Uterus (tissue), 4 donors: ENCODE measurements around the gene RNASET2. TPM values are rescaled to one million over a fixed set of nuclear protein-coding genes. Genes with fewer than 3 reads are reported as not detected.

ENCODE experiments used
- DNase-seq, 2 donors: peaks; one replicate each; pipeline ENCODE4 v3.0.0-alpha.2; 2019 to 2020
- H3K27ac ChIP-seq, 2 donors: fragments of 200-600 bp; sonication (generic); 1 replicate in 1 of 2; 2 replicates in 1 of 2; pipeline ENCODE4 v1.5.1; 2016 to 2018
- H3K27me3 ChIP-seq, 2 donors: fragments of 200-600 bp; sonication (generic); one replicate each; pipeline ENCODE4 v1.5.1; 2018 to 2019; ENCODE audit warnings: control low read depth in 1 of 2
- H3K36me3 ChIP-seq, 2 donors: fragments of 200-600 bp; sonication (generic); one replicate each; pipeline ENCODE4 v1.5.1; 2019; ENCODE audit warnings: control low read depth in 1 of 2
- H3K4me1 ChIP-seq, 2 donors: fragments of 200-600 bp; sonication (generic); one replicate each; pipeline ENCODE4 v1.5.1; 2018 to 2019; ENCODE audit warnings: control low read depth in 1 of 2
- H3K4me3 ChIP-seq, 2 donors: fragments of 200-600 bp; sonication (generic); 1 replicate in 1 of 2; 2 replicates in 1 of 2; pipeline ENCODE4 v1.5.1; 2018 to 2019; ENCODE audit warnings: mild to moderate bottlenecking in 1 of 2
- H3K9me3 ChIP-seq, 2 donors: fragments of 200-600 bp; sonication (generic); one replicate each; pipeline ENCODE4 v1.5.1; 2019; ENCODE audit warnings: control low read depth in 1 of 2
- POLR2A ChIP-seq, 2 donors: fragments of 450-650 bp; IDR thresholded peaks; one replicate each; pipeline ENCODE4 v1.6.1; 2016; ENCODE audit warnings: antibody characterized with exemption in 2 of 2, mild to moderate bottlenecking in 1 of 2, moderate library complexity in 1 of 2
- intact Hi-C: fragments of 100-400 bp; cut with DNase I; formaldehyde crosslinking; loops from one replicate; pipeline ENCODE4 v1.15.1; 2023; ENCODE audit warnings: low total_unique reads
- total RNA-seq, 4 donors: library from RNA; depleted of rRNA in 3 of 4; stranded (reverse); fragments of >200 nt in 3 of 4; gene quantifications; one replicate each; pipeline versions ENCODE4 v1.1.0 to v1.2.4, GENCODE V29; 2014 to 2023
- TF ChIP-seq, protein P1 (sequence below), 4 experiments: fragments of 200-600 bp in 2 of 4; fragments of 450-650 bp in 2 of 4; sonication (generic) in 2 of 4; IDR thresholded peaks; one replicate each; pipeline ENCODE4 v1.5.1; 2016 to 2019; ENCODE audit warnings: antibody characterized with exemption in 4 of 4, mild to moderate bottlenecking in 2 of 4, moderate library complexity in 1 of 4
- donor health status: DM: yes; HTN: yes; CAD: no.

Gene RNASET2
- total RNA-seq, 4 donors from 2014 or later, result 22.0 to 184 (median 30.3) TPM

DNA sequence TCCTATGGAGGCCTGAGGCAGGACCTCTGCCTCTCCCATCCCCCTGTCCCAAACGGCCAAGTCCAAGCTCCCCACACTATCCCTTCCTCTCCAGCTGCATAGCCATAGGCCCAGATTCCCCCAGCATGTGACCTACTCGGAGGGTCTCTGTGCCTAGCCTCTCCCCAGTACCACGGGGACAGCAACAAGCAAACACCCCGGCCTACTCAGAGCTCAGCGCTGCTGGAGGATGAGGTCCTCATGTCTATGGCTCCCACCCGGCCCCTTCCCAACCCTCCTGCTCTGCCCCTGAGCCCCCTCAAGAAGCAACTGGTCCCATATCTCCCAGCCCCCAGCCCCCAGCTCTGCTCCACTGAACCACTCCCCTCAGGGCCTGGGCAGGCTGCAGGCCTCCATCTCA lies 24.2 kb downstream of the RNASET2 start:
- TF ChIP-seq POLR2A (IDR thresholded peaks at IDR 0.05), result no peak
- TF ChIP-seq, protein P1, sequence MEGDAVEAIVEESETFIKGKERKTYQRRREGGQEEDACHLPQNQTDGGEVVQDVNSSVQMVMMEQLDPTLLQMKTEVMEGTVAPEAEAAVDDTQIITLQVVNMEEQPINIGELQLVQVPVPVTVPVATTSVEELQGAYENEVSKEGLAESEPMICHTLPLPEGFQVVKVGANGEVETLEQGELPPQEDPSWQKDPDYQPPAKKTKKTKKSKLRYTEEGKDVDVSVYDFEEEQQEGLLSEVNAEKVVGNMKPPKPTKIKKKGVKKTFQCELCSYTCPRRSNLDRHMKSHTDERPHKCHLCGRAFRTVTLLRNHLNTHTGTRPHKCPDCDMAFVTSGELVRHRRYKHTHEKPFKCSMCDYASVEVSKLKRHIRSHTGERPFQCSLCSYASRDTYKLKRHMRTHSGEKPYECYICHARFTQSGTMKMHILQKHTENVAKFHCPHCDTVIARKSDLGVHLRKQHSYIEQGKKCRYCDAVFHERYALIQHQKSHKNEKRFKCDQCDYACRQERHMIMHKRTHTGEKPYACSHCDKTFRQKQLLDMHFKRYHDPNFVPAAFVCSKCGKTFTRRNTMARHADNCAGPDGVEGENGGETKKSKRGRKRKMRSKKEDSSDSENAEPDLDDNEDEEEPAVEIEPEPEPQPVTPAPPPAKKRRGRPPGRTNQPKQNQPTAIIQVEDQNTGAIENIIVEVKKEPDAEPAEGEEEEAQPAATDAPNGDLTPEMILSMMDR (IDR thresholded peaks at IDR 0.05), result no peak
- Histone ChIP-seq H3K4me3 (no peak overlapping the region), H3K27me3 (no peaks in the 10 kb centered on the region), H3K9me3 (no peaks in the 10 kb centered on the region), H3K36me3 (no peaks in the 10 kb centered on the region), H3K27ac (no peak overlapping the region), H3K4me1 (no peaks in the 10 kb centered on the region)
- DNase-seq, result no peak
- intact Hi-C loops, result no loop called here

DNA sequence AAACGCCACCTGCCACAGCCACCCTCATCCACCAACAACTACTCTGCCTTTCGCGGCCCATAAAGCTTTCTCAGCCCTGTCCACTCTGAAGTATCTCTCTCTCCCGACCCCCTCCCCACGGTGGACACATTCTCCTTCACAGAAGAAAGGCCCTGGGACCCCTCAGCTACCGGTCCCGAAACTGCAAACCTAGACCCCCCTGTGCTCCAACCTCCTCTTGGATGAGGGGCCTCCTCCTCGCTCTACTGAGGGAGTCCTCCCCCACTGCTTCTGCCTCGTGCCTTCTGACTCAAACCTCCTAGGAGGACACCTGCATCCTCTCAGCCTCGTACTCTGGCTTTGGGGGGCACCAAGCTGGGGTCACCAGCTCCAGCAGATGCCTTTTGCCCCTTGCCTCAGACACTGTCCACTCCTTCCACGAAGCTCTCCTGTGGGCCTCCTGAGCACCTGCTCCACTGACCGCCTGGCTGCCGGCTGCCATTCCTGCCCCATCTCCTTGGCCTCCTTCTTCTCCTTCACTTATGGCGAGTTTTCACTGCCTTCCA lies 24.9 kb downstream of the RNASET2 start:
- H3K27ac ChIP-seq, result no peak overlapping the region
- no peaks in the 10 kb centered on the region for H3K4me1 ChIP-seq
- H3K9me3 ChIP-seq, result no peaks in the 10 kb centered on the region
- intact Hi-C loops, result no loop called here
- TF ChIP-seq, protein P1 (IDR thresholded peaks at IDR 0.05), result no peak
- no peak for TF ChIP-seq POLR2A (IDR thresholded peaks at IDR 0.05)
- no peak overlapping the region for H3K4me3 ChIP-seq
- no peaks in the 10 kb centered on the region for H3K36me3 ChIP-seq
- H3K27me3 ChIP-seq, result no peaks in the 10 kb centered on the region
- DNase-seq, result no peak

DNA sequence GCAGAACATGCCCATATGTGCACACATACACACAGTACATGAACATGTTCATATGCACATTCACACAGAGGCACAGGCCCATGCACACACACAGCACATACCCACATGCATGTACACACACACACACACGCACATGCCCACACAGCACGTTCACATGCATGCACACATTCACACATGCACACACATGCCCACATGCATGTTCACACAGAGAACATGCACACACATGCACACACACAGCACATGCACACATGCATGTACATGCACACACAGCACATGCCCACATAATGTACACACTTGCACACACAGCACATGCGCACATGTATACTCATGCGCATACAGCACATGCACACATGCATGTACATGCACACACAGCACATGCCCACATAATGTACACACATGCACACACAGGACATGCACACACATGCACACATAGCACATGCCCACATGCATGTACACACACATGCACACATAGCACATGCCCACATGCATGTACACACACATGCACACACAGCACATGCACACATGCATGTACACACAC lies 25.9 kb downstream of the RNASET2 start:
- no peaks in the 10 kb centered on the region for H3K36me3 ChIP-seq
- H3K27ac ChIP-seq, result no peak overlapping the region
- intact Hi-C loops, result no loop called here
- no peak for TF ChIP-seq POLR2A (IDR thresholded peaks at IDR 0.05)
- TF ChIP-seq, protein P1 (IDR thresholded peaks at IDR 0.05), result no peak
- H3K4me3 ChIP-seq, result no peak overlapping the region
- H3K4me1 ChIP-seq, result no peaks in the 10 kb centered on the region
- H3K27me3 ChIP-seq, result no peaks in the 10 kb centered on the region
- no peaks in the 10 kb centered on the region for H3K9me3 ChIP-seq
- no peak for DNase-seq

DNA sequence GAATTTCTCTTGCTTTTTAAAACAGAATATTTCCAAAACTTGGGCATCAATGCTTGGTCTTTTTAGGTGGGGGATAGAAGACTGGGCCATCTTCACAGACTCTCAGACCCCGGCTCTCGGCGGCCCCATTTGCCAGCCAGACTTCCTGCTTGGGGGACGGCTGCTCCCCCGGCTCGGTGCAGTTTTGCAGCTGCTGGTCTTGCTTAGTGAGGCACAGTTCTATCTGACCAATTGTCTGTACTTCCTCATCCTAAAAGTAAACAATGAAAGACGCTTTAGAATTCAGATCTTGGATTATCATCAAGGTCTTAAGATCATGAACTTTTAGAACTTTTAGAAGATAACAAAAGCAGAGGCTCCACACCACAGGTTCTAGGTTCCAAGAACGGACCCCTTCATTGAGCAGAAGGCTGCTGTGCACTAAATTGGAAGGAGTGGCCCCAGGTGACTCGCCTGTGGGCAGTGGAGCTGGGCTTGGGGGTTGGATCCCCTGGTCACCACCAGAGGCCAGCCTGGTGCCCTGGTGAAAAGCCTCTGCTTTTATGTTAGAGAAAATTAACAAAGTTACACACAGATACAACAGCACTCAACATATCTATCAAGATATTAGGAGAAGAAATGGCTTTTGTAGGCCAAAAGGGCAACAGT lies 26.7 kb downstream of the RNASET2 start:
- no peak overlapping the region for H3K4me3 ChIP-seq
- H3K4me1 ChIP-seq, result no peaks in the 10 kb centered on the region
- no peak for TF ChIP-seq POLR2A (IDR thresholded peaks at IDR 0.05)
- TF ChIP-seq, protein P1 (IDR thresholded peaks at IDR 0.05), result no peak
- H3K27me3 ChIP-seq, result no peaks in the 10 kb centered on the region
- DNase-seq, result no peak
- no peak overlapping the region for H3K27ac ChIP-seq
- intact Hi-C loops, result no loop called here
- no peaks in the 10 kb centered on the region for H3K36me3 ChIP-seq
- H3K9me3 ChIP-seq, result no peaks in the 10 kb centered on the region
